ENCODE measurements around the gene RGS12.

- TF ChIP-seq EZH2 (IDR thresholded peaks at IDR 0.05; ENCODE audit: low read depth, unreplicated experiment) = no peak
- no peak for TF ChIP-seq CREB1 (CRISPR knock-in tag; IDR thresholded peaks at IDR 0.05; ENCODE audit: low read depth)
- no peak for TF ChIP-seq CTCF (conservative IDR thresholded peaks at IDR 0.05; ENCODE audit: low read depth in 2 of 2)
- TF ChIP-seq POLR2AphosphoS5 (IDR thresholded peaks at IDR 0.05; ENCODE audit: low read depth) = no peak
- no peak for TF ChIP-seq EZH2phosphoT487 (IDR thresholded peaks at IDR 0.05; ENCODE audit: unreplicated experiment)
- no peak for TF ChIP-seq JUNB (IDR thresholded peaks at IDR 0.05; ENCODE audit: unreplicated experiment)
- TF ChIP-seq NANOG (IDR thresholded peaks at IDR 0.05; ENCODE audit: borderline replicate concordance) = no peak
Observed at GRCh38 chr4:3299122-3299975, 6.5 kb downstream of the RGS12 start.

Measured in GM23338 (cell line).